HTERT RPE-1 (cell line): ENCODE measurements around the gene FNDC11.
"Not testable (repeated sequence)": the region's sequence is repeated elsewhere in the genome, so short reads cannot be mapped to it uniquely, and the experiment has no call there.

Experiments
- in situ Hi-C: fragments of 300-500 bp; cut with MboI; formaldehyde crosslinking; loops from 4 replicates; pipeline ENCODE4 v1.14.3; 2020; ENCODE audit warnings: low sequenced_read_pairs

Gene FNDC11

GRCh38 chr20:63565699-63566335, 11.9 kb downstream of the FNDC11 start:
- in situ Hi-C loops = no loop called here

GRCh38 chr20:63566395-63567135, 12.6 kb downstream of the FNDC11 start:
- in situ Hi-C loops = no loop called here

- in situ Hi-C loops = no loop called here
Measured at GRCh38 chr20:63567136-63567385, 13.1 kb downstream of the FNDC11 start.

GRCh38 chr20:63567386-63568169, 13.6 kb downstream of the FNDC11 start:
- in situ Hi-C loops = no loop called here

- in situ Hi-C loops = no loop called here
Measured at GRCh38 chr20:63568170-63568981, 14.4 kb downstream of the FNDC11 start.

- in situ Hi-C loops = no loop called here
Measured at GRCh38 chr20:63568986-63569949, 15.3 kb downstream of the FNDC11 start.

GRCh38 chr20:63570281-63571086, 16.5 kb downstream of the FNDC11 start:
- in situ Hi-C loops = no loop called here

- in situ Hi-C loops = not testable (repeated sequence)
Measured at GRCh38 chr20:63571087-63571478, 17.1 kb downstream of the FNDC11 start.

GRCh38 chr20:63572071-63572787, 18.3 kb downstream of the FNDC11 start:
- in situ Hi-C loops = no loop called here

- in situ Hi-C loops = no loop called here
Measured at GRCh38 chr20:63572788-63573646, 19.1 kb downstream of the FNDC11 start.

- in situ Hi-C loops = no loop called here
Measured at GRCh38 chr20:63573647-63574131, 19.7 kb downstream of the FNDC11 start.

GRCh38 chr20:63574156-63574828, 20.3 kb downstream of the FNDC11 start, which contains the start of gene HELZ2:
TSS of gene HELZ2 (minus strand) at chr20:63574239. CDS start at chr20:63572385, 1,854 bp downstream.
- in situ Hi-C loops = no loop called here

GRCh38 chr20:63574829-63575743, 21.1 kb downstream of the FNDC11 start:
- in situ Hi-C loops = no loop called here

GRCh38 chr20:63576311-63576710, 22.4 kb downstream of the FNDC11 start:
- in situ Hi-C loops = no loop called here

- in situ Hi-C loops = no loop called here
Measured at GRCh38 chr20:63577317-63577894, 23.4 kb downstream of the FNDC11 start.
